Upper lobe of left lung (tissue), 4 donors: ENCODE data around the gene CSTF1.

Experiments
- CTCF ChIP-seq, 6 experiments: fragments of 450-650 bp in 4 of 6; fragments of 200-600 bp in 2 of 6; sonication (generic) in 2 of 6; IDR thresholded peaks; one replicate each; pipeline ENCODE4 v1.5.1; 2016 to 2019; ENCODE audit warnings: antibody characterized with exemption in 6 of 6
- POLR2A ChIP-seq, 4 donors: fragments of 450-650 bp; IDR thresholded peaks; one replicate each; pipeline ENCODE4 v1.5.1; 2016 to 2017; ENCODE audit warnings: antibody characterized with exemption in 4 of 4, mild to moderate bottlenecking in 2 of 4
- POLR2AphosphoS5 ChIP-seq, 2 donors: sonication (generic); formaldehyde crosslinking; IDR thresholded peaks; one replicate each; pipeline ENCODE4 v1.5.1; 2017; ENCODE audit warnings: antibody characterized with exemption in 2 of 2

GRCh38 chr20:56369179-56369578 is 23.3 kb upstream of the CSTF1 start:
- no peak for TF ChIP-seq POLR2A (IDR thresholded peaks at IDR 0.05)
- no peak for TF ChIP-seq CTCF (IDR thresholded peaks at IDR 0.05)
- no peak for TF ChIP-seq POLR2AphosphoS5 (IDR thresholded peaks at IDR 0.05)
